ENCODE measurements around the gene SPTB.

Gene SPTB

GRCh38 chr14:64891173-64891838 is 11.6 kb upstream of the SPTB start:
- Histone ChIP-seq H3K4me3 (no peak overlapping the region), H3K27ac (no peak overlapping the region)

- H3K4me3 ChIP-seq, result no peak overlapping the region
Measured at GRCh38 chr14:64889352-64889751, 9.6 kb upstream of the SPTB start.

GRCh38 chr14:64885559-64885958 is 5.9 kb upstream of the SPTB start:
- Histone ChIP-seq H3K4me3 (no peak overlapping the region), H3K27ac (no peak overlapping the region)

More at GRCh38 chr14:64889352-64889751, 9.6 kb upstream of the SPTB start:
- no peak overlapping the region for H3K27ac ChIP-seq

- Histone ChIP-seq H3K4me3 (peak overlapping the region; percentile 35 to 64 (median 40)), H3K27ac (peak overlapping the region in 1 of 21 experiments; percentile 12)
Measured at GRCh38 chr14:64880221-64881121, 764 bp upstream of the SPTB start.

- Histone ChIP-seq H3K4me3 (peak overlapping the region; percentile 35 to 64 (median 40)), H3K27ac (no peak overlapping the region)
Measured at GRCh38 chr14:64878837-64879634, 671 bp downstream of the SPTB start.

- Histone ChIP-seq H3K27ac (no peak overlapping the region), H3K4me3 (no peak overlapping the region)
Measured at GRCh38 chr14:64877846-64878245, 1.9 kb downstream of the SPTB start.

GRCh38 chr14:64875350-64875749 is 4.4 kb downstream of the SPTB start:
- Histone ChIP-seq H3K27ac (no peak overlapping the region), H3K4me3 (no peak overlapping the region)

- Histone ChIP-seq H3K4me3 (no peak overlapping the region), H3K27ac (no peak overlapping the region)
Measured at GRCh38 chr14:64873506-64874219, 6.0 kb downstream of the SPTB start.

GRCh38 chr14:64871344-64871743 is 8.4 kb downstream of the SPTB start:
- H3K27ac ChIP-seq, result no peak overlapping the region
- H3K4me3 ChIP-seq, result no peak overlapping the region

- no peak overlapping the region for H3K27ac ChIP-seq
- no peak overlapping the region for H3K4me3 ChIP-seq
Measured at GRCh38 chr14:64870160-64870559, 9.5 kb downstream of the SPTB start.

GRCh38 chr14:64868841-64869240 is 10.9 kb downstream of the SPTB start:
- no peak overlapping the region for H3K4me3 ChIP-seq
- no peak overlapping the region for H3K27ac ChIP-seq

GRCh38 chr14:64868379-64868778 is 11.3 kb downstream of the SPTB start:
- H3K4me3 ChIP-seq, result no peak overlapping the region
- H3K27ac ChIP-seq, result no peak overlapping the region

GRCh38 chr14:64867182-64867581 is 12.5 kb downstream of the SPTB start:
- Histone ChIP-seq H3K4me3 (no peak overlapping the region), H3K27ac (no peak overlapping the region)

GRCh38 chr14:64865992-64866391 is 13.7 kb downstream of the SPTB start:
- Histone ChIP-seq H3K27ac (no peak overlapping the region), H3K4me3 (no peak overlapping the region)

- H3K27ac ChIP-seq, result no peak overlapping the region
- H3K4me3 ChIP-seq, result no peak overlapping the region
Measured at GRCh38 chr14:64865109-64865508, 14.6 kb downstream of the SPTB start.

- Histone ChIP-seq H3K27ac (no peak overlapping the region), H3K4me3 (no peak overlapping the region)
Measured at GRCh38 chr14:64864258-64864657, 15.4 kb downstream of the SPTB start.

- Histone ChIP-seq H3K4me3 (no peak overlapping the region), H3K27ac (no peak overlapping the region)
Measured at GRCh38 chr14:64861916-64862315, 17.8 kb downstream of the SPTB start.

- H3K4me3 ChIP-seq, result no peak overlapping the region
- H3K27ac ChIP-seq, result no peak overlapping the region
Measured at GRCh38 chr14:64860039-64860438, 19.7 kb downstream of the SPTB start.

GRCh38 chr14:64857979-64858744 is 21.5 kb downstream of the SPTB start:
- H3K27ac ChIP-seq, result no peak overlapping the region
- no peak overlapping the region for H3K4me3 ChIP-seq

Measured in skin epidermis (tissue), 12 donors.